K562 (cell line): Measurements from ENCODE around the gene ASB6. TPM values are rescaled to one million over a fixed set of nuclear protein-coding genes. Genes with fewer than 3 reads are reported as not detected.

Experiments
- ESRRB ChIP-seq: fragments of 250-450 bp; sonication (Bioruptor Pico); IDR thresholded peaks from 2 replicates; pipeline ENCODE4 v1.5.0; 2020; ENCODE audit warnings: mild to moderate bottlenecking, moderate library complexity, borderline replicate concordance
- FIP1L1 ChIP-seq: fragments of 200-400 bp; formaldehyde crosslinking; IDR thresholded peaks from 2 replicates; pipeline ENCODE4 v1.6.1; 2018; ENCODE audit warnings: mild to moderate bottlenecking, low read depth, low read length; ENCODE audit not compliant: poor library complexity, severe bottlenecking
- KHSRP ChIP-seq: fragments of 450-650 bp; IDR thresholded peaks from 2 replicates; pipeline ENCODE4 v1.6.1; 2017
- NELFE ChIP-seq: IDR thresholded peaks from 2 replicates; pipeline ENCODE4 v1.6.1; 2011; ENCODE audit warnings: mild to moderate bottlenecking; ENCODE audit not compliant: insufficient read depth, insufficient read length
- PPARD ChIP-seq: fragments of 250-450 bp; sonication (Bioruptor Pico); IDR thresholded peaks from 2 replicates; pipeline ENCODE4 v1.8.0; 2022; ENCODE audit warnings: inconsistent platforms, mild to moderate bottlenecking, moderate library complexity
- RBM39 ChIP-seq: fragments of 200-400 bp; formaldehyde crosslinking; optimal IDR thresholded peaks from 2 replicates; pipeline ENCODE3; 2018; ENCODE audit warnings: low read depth, low read length
- SRSF9 ChIP-seq: fragments of 200-400 bp; formaldehyde crosslinking; IDR thresholded peaks from 2 replicates; pipeline ENCODE4 v1.6.1; 2017; ENCODE audit warnings: low read depth, low read length, borderline replicate concordance
- SUPT5H ChIP-seq: fragments of 450-650 bp; IDR thresholded peaks from 2 replicates; pipeline ENCODE4 v1.6.1; 2016
- ZBTB33 ChIP-seq: sonication (generic); formaldehyde crosslinking; IDR thresholded peaks from 2 replicates; pipeline ENCODE4 v1.8.1; 2023; ENCODE audit warnings: mild to moderate bottlenecking, missing genetic modification reagents
- ZNF277 ChIP-seq: fragments of 250-450 bp; sonication (Bioruptor Pico); IDR thresholded peaks from 2 replicates; pipeline ENCODE4 v1.8.0; 2022; ENCODE audit warnings: inconsistent platforms, mild to moderate bottlenecking, moderate library complexity, borderline replicate concordance
- ZNF431 ChIP-seq: sonication (generic); formaldehyde crosslinking; IDR thresholded peaks from 2 replicates; pipeline ENCODE4 v1.8.0; 2022; ENCODE audit warnings: mild to moderate bottlenecking, missing genetic modification reagents
- ZNF584 ChIP-seq: fragments of 200-800 bp; sonication (Bioruptor generic); IDR thresholded peaks from 2 replicates; pipeline ENCODE4 v1.6.1; 2016; ENCODE audit warnings: low read depth, mild to moderate bottlenecking, missing genetic modification characterization, missing compliant biosample characterization
- ZNF644 ChIP-seq: fragments of 200-800 bp; sonication (Bioruptor generic); IDR thresholded peaks from 2 replicates; pipeline ENCODE4 v1.6.1; 2016; ENCODE audit warnings: low read depth, missing genetic modification characterization, missing compliant biosample characterization
- polyA plus RNA-seq, 8 experiments: library from polyadenylated mRNA; depleted of rRNA in 4 of 8; stranded (reverse) in 5 of 8; unstranded in 3 of 8; fragments of >200 nt; fragmentation: Nextera tagmentation in 2 of 8; fragmentation: Illumina TruSeq in 1 of 8; extraction: Ambion mirVana in 2 of 8; extraction: Trizol in 1 of 8; gene quantifications; 2 replicates each; pipeline versions ENCODE4 v1.2.1 to v1.2.3, GENCODE V29; 2011 to 2014; ENCODE audit warnings: inconsistent platforms in 1 of 8, missing spikeins in 1 of 8
- total RNA-seq, 7 experiments: library from RNA; depleted of rRNA in 6 of 7; stranded (reverse); fragments of >200 nt in 6 of 7; fragmentation: Illumina TruSeq in 2 of 7; extraction: Trizol in 2 of 7; gene quantifications; 2 replicates each; pipeline versions ENCODE4 v1.2.1 to v1.2.3, GENCODE V29; 2011 to 2021; ENCODE audit warnings: low replicate concordance in 1 of 7
- TF ChIP-seq, protein P1 (sequence below): IDR thresholded peaks from 2 replicates; pipeline ENCODE4 v1.6.1; 2012; ENCODE audit warnings: low read depth, low read length, improper control_type of control experiment, borderline replicate concordance
- TF ChIP-seq, protein P2 (sequence below): sonication (generic); formaldehyde crosslinking; IDR thresholded peaks from 2 replicates; pipeline ENCODE4 v1.8.0; 2022; ENCODE audit warnings: mild to moderate bottlenecking, missing genetic modification reagents
- TF ChIP-seq, protein P3 (sequence below): fragments of 250-450 bp; sonication (Bioruptor Pico); IDR thresholded peaks from 2 replicates; pipeline ENCODE4 v1.6.1; 2021; ENCODE audit warnings: mild to moderate bottlenecking
- TF ChIP-seq, protein P4 (sequence below), 2 experiments: IDR thresholded peaks; 2 replicates each; pipeline ENCODE4 v1.6.1; 2012; ENCODE audit warnings: improper control_type of control experiment in 2 of 2, low read depth in 2 of 2, low read length in 2 of 2, borderline replicate concordance in 1 of 2

Gene ASB6
- total and polyA plus RNA-seq, 9 of the 15 experiments (the other 6 are each of a cell fraction or from before 2014, with no cell fraction given) = 0.92 to 17.8 (median 11.3) TPM

- TF ChIP-seq ZNF431 (no peak), ZBTB33 (CRISPR knock-in tag) (peak; percentile 53; the same call in 1 of the 2 replicates), ESRRB (no peak), RBM39 (no peak), SUPT5H (peak; percentile 67), ZNF644 (tag) (peak; percentile 86), ZNF277 (CRISPR knock-in tag) (no peak), NELFE (no peak), PPARD (no peak), KHSRP (no peak), FIP1L1 (no peak), SRSF9 (no peak), ZNF584 (CRISPR knock-in tag) (peak; percentile 77)
- TF ChIP-seq, protein P1, sequence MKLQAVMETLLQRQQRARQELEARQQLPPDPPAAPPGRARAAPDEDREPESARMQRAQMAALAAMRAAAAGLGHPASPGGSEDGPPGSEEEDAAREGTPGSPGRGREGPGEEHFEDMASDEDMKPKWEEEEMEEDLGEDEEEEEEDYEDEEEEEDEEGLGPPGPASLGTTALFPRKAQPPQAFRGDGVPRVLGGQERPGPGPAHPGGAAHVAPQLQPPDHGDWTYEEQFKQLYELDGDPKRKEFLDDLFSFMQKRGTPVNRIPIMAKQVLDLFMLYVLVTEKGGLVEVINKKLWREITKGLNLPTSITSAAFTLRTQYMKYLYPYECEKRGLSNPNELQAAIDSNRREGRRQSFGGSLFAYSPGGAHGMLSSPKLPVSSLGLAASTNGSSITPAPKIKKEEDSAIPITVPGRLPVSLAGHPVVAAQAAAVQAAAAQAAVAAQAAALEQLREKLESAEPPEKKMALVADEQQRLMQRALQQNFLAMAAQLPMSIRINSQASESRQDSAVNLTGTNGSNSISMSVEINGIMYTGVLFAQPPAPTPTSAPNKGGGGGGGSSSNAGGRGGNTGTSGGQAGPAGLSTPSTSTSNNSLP = no peak
- TF ChIP-seq, protein P2, sequence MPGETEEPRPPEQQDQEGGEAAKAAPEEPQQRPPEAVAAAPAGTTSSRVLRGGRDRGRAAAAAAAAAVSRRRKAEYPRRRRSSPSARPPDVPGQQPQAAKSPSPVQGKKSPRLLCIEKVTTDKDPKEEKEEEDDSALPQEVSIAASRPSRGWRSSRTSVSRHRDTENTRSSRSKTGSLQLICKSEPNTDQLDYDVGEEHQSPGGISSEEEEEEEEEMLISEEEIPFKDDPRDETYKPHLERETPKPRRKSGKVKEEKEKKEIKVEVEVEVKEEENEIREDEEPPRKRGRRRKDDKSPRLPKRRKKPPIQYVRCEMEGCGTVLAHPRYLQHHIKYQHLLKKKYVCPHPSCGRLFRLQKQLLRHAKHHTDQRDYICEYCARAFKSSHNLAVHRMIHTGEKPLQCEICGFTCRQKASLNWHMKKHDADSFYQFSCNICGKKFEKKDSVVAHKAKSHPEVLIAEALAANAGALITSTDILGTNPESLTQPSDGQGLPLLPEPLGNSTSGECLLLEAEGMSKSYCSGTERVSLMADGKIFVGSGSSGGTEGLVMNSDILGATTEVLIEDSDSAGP (CRISPR knock-in tag) = no peak
- TF ChIP-seq, protein P3, sequence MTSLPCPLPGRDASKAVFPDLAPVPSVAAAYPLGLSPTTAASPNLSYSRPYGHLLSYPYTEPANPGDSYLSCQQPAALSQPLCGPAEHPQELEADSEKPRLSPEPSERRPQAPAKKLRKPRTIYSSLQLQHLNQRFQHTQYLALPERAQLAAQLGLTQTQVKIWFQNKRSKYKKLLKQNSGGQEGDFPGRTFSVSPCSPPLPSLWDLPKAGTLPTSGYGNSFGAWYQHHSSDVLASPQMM (CRISPR knock-in tag) = no peak
- TF ChIP-seq, protein P4, sequence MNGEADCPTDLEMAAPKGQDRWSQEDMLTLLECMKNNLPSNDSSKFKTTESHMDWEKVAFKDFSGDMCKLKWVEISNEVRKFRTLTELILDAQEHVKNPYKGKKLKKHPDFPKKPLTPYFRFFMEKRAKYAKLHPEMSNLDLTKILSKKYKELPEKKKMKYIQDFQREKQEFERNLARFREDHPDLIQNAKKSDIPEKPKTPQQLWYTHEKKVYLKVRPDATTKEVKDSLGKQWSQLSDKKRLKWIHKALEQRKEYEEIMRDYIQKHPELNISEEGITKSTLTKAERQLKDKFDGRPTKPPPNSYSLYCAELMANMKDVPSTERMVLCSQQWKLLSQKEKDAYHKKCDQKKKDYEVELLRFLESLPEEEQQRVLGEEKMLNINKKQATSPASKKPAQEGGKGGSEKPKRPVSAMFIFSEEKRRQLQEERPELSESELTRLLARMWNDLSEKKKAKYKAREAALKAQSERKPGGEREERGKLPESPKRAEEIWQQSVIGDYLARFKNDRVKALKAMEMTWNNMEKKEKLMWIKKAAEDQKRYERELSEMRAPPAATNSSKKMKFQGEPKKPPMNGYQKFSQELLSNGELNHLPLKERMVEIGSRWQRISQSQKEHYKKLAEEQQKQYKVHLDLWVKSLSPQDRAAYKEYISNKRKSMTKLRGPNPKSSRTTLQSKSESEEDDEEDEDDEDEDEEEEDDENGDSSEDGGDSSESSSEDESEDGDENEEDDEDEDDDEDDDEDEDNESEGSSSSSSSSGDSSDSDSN (IDR thresholded peaks at IDR 0.05; ENCODE audit: borderline replicate concordance in 1 of 2, low read depth in 2 of 2, low read length in 2 of 2) = 0 out of 4 replicates have a peak, but pooled peaks of 1 of the 2 experiments have one; percentile 33
Observed at GRCh38 chr9:129587487-129588262, 54.3 kb downstream of the ASB6 start (continued).
